CD4-positive, alpha-beta T cell (primary cell): ENCODE results near the gene CEACAM16. TPM values are rescaled to one million over a fixed set of nuclear protein-coding genes. Genes with fewer than 3 reads are reported as not detected.

Source experiments
- ATAC-seq: fragments of 200-7000 bp; cut with Tn5 transposase; one replicate; pipeline ENCODE4 v1.10.0; 2022; ENCODE audit warnings: mild to moderate bottlenecking; ENCODE audit not compliant: poor library complexity
- CTCF ChIA-PET: fragments of 350-600 bp; sonication (Branson Sonifier 250); formaldehyde crosslinking; loops from one replicate; lab custom pipeline; 2021; ENCODE audit warnings: antibody characterized with exemption, inconsistent platforms; lab: Charles Lee
- POLR2A ChIA-PET: fragments of 350-600 bp; sonication (Branson Sonifier 250); formaldehyde crosslinking; loops from one replicate; lab custom pipeline; 2021; ENCODE audit warnings: antibody characterized with exemption, inconsistent platforms; lab: Charles Lee
- DNase-seq, 14 experiments: peaks; one replicate each; pipeline ENCODE4 v3.0.0-alpha.2; 2013 to 2020; ENCODE audit warnings: mixed read lengths in 2 of 14
- H3K27ac ChIP-seq, 2 donors: one replicate each; pipeline versions ENCODE4 v1.5.1 to v1.7.0; 2013; ENCODE audit warnings: low read length in 2 of 2, low read depth in 1 of 2, mild to moderate bottlenecking in 1 of 2
- H3K27me3 ChIP-seq, 2 experiments: 1 replicate in 1 of 2; 2 replicates in 1 of 2; pipeline versions ENCODE4 v1.6.1 to v1.7.0; 2013; ENCODE audit warnings: low read length in 2 of 2, control low read depth in 1 of 2, mild to moderate bottlenecking in 1 of 2, moderate library complexity in 1 of 2; ENCODE audit not compliant: insufficient read depth in 2 of 2, control insufficient read depth in 1 of 2
- H3K36me3 ChIP-seq: one replicate; pipeline ENCODE4 v1.6.1; 2013; ENCODE audit warnings: low read length, control low read depth; ENCODE audit not compliant: insufficient read depth
- H3K4me1 ChIP-seq: one replicate; pipeline ENCODE4 v1.6.1; 2013; ENCODE audit warnings: low read length, control low read depth; ENCODE audit not compliant: insufficient read depth
- H3K4me3 ChIP-seq: one replicate; pipeline ENCODE4 v1.5.1; 2013; ENCODE audit warnings: mild to moderate bottlenecking, low read length, moderate library complexity
- H3K9me3 ChIP-seq, 2 experiments: 1 replicate in 1 of 2; 2 replicates in 1 of 2; pipeline versions ENCODE4 v1.6.1 to v1.7.0; 2013; ENCODE audit warnings: low read length in 2 of 2, mild to moderate bottlenecking in 2 of 2, control low read depth in 1 of 2, moderate library complexity in 1 of 2; ENCODE audit not compliant: control insufficient read depth in 1 of 2, insufficient read depth in 1 of 2
- H3K27ac Mint-ChIP-seq: one replicate; pipeline ENCODE4 v1.8.0; 2020; ENCODE audit warnings: mixed read lengths
- H3K27me3 Mint-ChIP-seq: one replicate; pipeline ENCODE4 v1.8.0; 2021; ENCODE audit warnings: mixed read lengths
- H3K36me3 Mint-ChIP-seq: one replicate; pipeline ENCODE4 v1.8.0; 2021; ENCODE audit warnings: low read depth, mixed read lengths
- H3K4me1 Mint-ChIP-seq: one replicate; pipeline ENCODE4 v1.8.0; 2021; ENCODE audit warnings: low read depth, mixed read lengths
- H3K4me3 Mint-ChIP-seq: one replicate; pipeline ENCODE4 v1.8.0; 2020; ENCODE audit warnings: mild to moderate bottlenecking, mixed read lengths
- H3K9me3 Mint-ChIP-seq: one replicate; pipeline ENCODE4 v1.8.0; 2020; ENCODE audit warnings: mixed read lengths
- intact Hi-C, 2 experiments: fragments of 100-400 bp; cut with DNase I in 1 of 2; cut with micrococcal nuclease in 1 of 2; formaldehyde crosslinking; loops; one replicate each; pipeline versions ENCODE4 v1.15.1 to v1.9.0; 2023 to 2025; cut with DNase I, micrococcal nuclease
- total RNA-seq, 174 experiments: library from RNA in 2 of 174; stranded (reverse) in 2 of 174; gene quantifications; one replicate each; pipeline ENCODE4 v1.2.3 and lab custom pipeline; 2021 to 2026
- TF ChIP-seq, protein P1 (sequence below): fragments of 200-600 bp; IDR thresholded peaks from one replicate; pipeline ENCODE4 v1.8.0; 2022; ENCODE audit warnings: antibody characterized with exemption, mild to moderate bottlenecking

CEACAM16 gene
- total RNA-seq, 2 experiments from 2014 or later, result not detected

DNA sequence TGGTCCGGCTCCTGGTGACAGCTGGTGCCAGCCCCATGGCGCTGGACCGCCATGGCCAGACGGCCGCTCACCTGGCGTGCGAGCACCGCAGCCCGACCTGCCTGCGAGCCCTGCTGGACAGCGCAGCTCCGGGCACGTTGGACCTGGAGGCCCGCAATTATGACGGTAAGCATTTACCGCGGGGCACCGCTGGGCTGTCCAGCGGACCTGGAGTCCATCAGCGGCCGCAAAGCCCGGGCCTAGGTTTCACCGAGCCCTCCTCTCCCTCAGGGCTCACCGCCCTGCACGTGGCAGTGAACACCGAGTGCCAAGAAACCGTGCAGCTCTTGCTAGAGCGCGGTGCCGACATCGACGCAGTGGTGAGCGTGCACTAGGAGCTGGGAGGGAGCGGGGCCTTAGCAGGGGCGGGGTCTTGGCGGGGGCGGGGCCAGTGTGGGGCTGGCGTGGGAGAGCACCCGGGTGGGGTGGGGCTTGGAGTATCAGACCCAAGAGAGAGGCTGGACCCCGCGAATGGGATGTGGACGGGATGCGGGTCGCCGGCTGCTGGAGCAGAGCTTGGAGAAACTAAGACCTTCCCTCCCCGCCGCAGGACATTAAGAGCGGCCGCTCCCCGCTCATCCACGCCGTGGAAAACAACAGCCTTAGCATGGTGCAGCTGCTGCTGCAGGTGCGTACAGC, 58.2 kb downstream of the CEACAM16 start:
- H3K27me3 Mint-ChIP-seq, result no peaks in the 10 kb centered on the region
- Histone ChIP-seq H3K4me1 (peaks cover 78% of the 10 kb centered on the region), H3K27ac (no peak overlapping the region), H3K27me3 (no peaks in the 10 kb centered on the region), H3K4me3 (no peak overlapping the region), H3K36me3 (peaks cover 49% of the 10 kb centered on the region), H3K9me3 (no peaks in the 10 kb centered on the region)
- H3K27ac Mint-ChIP-seq, result no peak overlapping the region
- CTCF ChIA-PET, result interaction anchor here (0.6 to 2.0 kb wide), 2 partner anchors 13 to 36 kb away, joined by 3 to 11 read pairs; no protein-coding TSS in a partner anchor
- DNase-seq, result no peak
- H3K36me3 Mint-ChIP-seq, result peaks cover 62% of the 10 kb centered on the region
- no peaks in the 10 kb centered on the region for H3K9me3 Mint-ChIP-seq
- peaks cover 63% of the 10 kb centered on the region for H3K4me1 Mint-ChIP-seq
- TF ChIP-seq, protein P1, sequence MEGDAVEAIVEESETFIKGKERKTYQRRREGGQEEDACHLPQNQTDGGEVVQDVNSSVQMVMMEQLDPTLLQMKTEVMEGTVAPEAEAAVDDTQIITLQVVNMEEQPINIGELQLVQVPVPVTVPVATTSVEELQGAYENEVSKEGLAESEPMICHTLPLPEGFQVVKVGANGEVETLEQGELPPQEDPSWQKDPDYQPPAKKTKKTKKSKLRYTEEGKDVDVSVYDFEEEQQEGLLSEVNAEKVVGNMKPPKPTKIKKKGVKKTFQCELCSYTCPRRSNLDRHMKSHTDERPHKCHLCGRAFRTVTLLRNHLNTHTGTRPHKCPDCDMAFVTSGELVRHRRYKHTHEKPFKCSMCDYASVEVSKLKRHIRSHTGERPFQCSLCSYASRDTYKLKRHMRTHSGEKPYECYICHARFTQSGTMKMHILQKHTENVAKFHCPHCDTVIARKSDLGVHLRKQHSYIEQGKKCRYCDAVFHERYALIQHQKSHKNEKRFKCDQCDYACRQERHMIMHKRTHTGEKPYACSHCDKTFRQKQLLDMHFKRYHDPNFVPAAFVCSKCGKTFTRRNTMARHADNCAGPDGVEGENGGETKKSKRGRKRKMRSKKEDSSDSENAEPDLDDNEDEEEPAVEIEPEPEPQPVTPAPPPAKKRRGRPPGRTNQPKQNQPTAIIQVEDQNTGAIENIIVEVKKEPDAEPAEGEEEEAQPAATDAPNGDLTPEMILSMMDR, result no peak
- POLR2A ChIA-PET, result no interaction called here
- no peak overlapping the region for H3K4me3 Mint-ChIP-seq
- no peak for ATAC-seq
- intact Hi-C loops, result no loop called here

DNA sequence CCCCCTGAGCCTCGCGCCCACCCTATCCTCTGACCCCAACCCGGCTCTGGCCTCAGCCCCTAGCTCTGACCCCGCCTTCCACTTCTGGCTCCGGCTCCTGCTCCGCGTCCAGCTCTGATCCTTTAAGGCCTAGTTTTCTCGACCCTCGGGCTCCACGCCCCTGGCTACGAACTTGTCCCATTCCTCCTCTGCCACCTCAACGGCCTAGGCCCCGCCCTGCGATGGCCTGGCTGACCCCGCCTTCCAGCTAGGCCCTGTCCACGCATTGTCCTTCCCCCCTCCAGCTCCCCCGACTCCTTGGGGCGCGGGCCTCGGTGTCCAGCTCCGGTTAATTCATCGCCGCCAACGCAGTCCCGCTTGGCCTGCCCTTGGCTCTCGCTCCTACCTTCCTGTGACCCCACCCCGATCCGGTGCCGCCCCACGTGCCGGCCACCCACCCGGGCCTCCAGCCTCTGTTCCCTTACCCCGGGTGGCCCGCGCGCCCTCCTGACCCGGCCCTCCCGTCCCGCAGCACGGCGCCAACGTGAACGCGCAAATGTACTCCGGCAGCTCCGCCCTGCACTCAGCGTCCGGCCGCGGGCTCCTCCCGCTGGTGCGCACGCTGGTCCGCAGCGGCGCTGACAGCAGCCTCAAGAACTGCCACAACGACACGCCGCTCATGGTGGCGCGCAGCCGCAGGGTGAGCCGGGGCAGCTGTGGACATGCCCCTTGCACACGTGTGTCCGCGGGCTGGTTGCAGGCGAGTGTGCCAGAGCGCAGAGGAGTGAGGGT, 59.0 kb downstream of the CEACAM16 start:
- CTCF ChIA-PET, result interaction anchor here (0.6 to 2.0 kb wide), 2 partner anchors 13 to 36 kb away, joined by 3 to 11 read pairs; no protein-coding TSS in a partner anchor

DNA sequence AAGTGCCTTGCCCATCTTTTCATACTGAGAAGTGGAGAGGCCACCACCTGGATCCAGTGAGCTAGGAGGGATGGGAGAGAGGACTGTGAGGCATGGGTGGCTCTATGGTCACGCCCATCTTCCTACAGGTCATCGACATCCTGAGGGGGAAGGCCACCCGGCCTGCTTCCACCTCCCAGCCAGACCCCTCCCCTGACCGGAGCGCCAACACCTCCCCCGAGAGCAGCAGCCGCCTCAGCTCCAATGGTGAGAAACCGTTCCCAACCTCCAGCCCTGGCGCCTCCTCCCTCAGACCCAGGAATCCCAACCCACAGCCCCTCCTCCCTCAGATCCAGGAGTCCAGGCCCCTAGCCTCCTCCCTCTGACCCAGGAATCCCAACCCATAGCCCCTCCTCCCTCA, 59.6 kb downstream of the CEACAM16 start:
- Histone ChIP-seq H3K36me3 (peaks cover 46% of the 10 kb centered on the region), H3K4me1 (peaks cover 68% of the 10 kb centered on the region), H3K9me3 (no peaks in the 10 kb centered on the region), H3K4me3 (no peak overlapping the region), H3K27ac (no peak overlapping the region), H3K27me3 (no peaks in the 10 kb centered on the region)
- DNase-seq (no peak), ATAC-seq (no peak)
- Mint-ChIP-seq H3K4me3 (no peak overlapping the region), H3K36me3 (peaks cover 48% of the 10 kb centered on the region), H3K9me3 (no peaks in the 10 kb centered on the region), H3K27ac (peak overlapping the region; percentile 58), H3K27me3 (no peaks in the 10 kb centered on the region), H3K4me1 (peaks cover 51% of the 10 kb centered on the region)
- intact Hi-C loops, result no loop called here
- POLR2A ChIA-PET, result no interaction called here
- TF ChIP-seq, protein P1, result no peak
- CTCF ChIA-PET, result interaction anchor here (2.0 kb wide), 1 partner anchor 12 kb away, joined by 11 read pairs; no protein-coding TSS in a partner anchor

More for the DNA sequence above, 59.0 kb downstream of the CEACAM16 start:
- H3K4me1 ChIP-seq, result peaks cover 70% of the 10 kb centered on the region
- Mint-ChIP-seq H3K27me3 (no peaks in the 10 kb centered on the region), H3K36me3 (peaks cover 55% of the 10 kb centered on the region), H3K27ac (peak overlapping the region; percentile 58), H3K4me3 (no peak overlapping the region), H3K4me1 (peaks cover 57% of the 10 kb centered on the region), H3K9me3 (no peaks in the 10 kb centered on the region)
- no peaks in the 10 kb centered on the region for H3K9me3 ChIP-seq
- TF ChIP-seq, protein P1, result no peak
- no peak overlapping the region for H3K4me3 ChIP-seq
- POLR2A ChIA-PET, result no interaction called here
- DNase-seq (no peak), ATAC-seq (no peak)
- peaks cover 46% of the 10 kb centered on the region for H3K36me3 ChIP-seq
- H3K27me3 ChIP-seq, result no peaks in the 10 kb centered on the region
- intact Hi-C loops, result no loop called here
- H3K27ac ChIP-seq, result no peak overlapping the region
